ENCODE measurements around the gene GOLGA6D.
A peak's percentile ranks its signal among the peaks of the same experiment; 100 is the strongest.
"Not testable (repeated sequence)": the region's sequence is repeated elsewhere in the genome, so short reads cannot be mapped to it uniquely, and the experiment has no call there.

The GOLGA6D gene

GRCh38 chr15:75333654-75334419 is 51.2 kb downstream of the GOLGA6D start:
- not testable (repeated sequence) for DNase-seq (ENCODE audit: low spot score)

GRCh38 chr15:75335313-75335704 is 52.7 kb downstream of the GOLGA6D start:
- DNase-seq (ENCODE audit: low spot score) = peak; percentile 29

- peak; percentile 86 for DNase-seq (ENCODE audit: low spot score)
These were observed 53.2 kb downstream of the GOLGA6D start, which contains the start of gene COMMD4 for GRCh38 chr15:75335705-75336355. Gene COMMD4 (plus strand): TSS chr15:75336063. CDS start chr15:75336090, 27 bp downstream.

GRCh38 chr15:75338661-75339240 is 56.1 kb downstream of the GOLGA6D start:
- no peak for DNase-seq (ENCODE audit: low spot score)

- no peak for DNase-seq (ENCODE audit: low spot score)
These were observed 57.1 kb downstream of the GOLGA6D start for GRCh38 chr15:75339531-75340240.

- no peak for DNase-seq (ENCODE audit: low spot score)
These were observed 59.6 kb downstream of the GOLGA6D start for GRCh38 chr15:75342221-75342620.

GRCh38 chr15:75343953-75344352 is 61.3 kb downstream of the GOLGA6D start:
- not testable (repeated sequence) for DNase-seq (ENCODE audit: low spot score)
